GM12878 (cell line): ENCODE results near the gene SORCS2.

Experiments
- SRF ChIP-seq, 2 experiments: IDR thresholded peaks; 2 replicates each; pipeline ENCODE4 v1.6.1; 2011; ENCODE audit warnings: low read depth in 2 of 2, low read length in 2 of 2, mild to moderate bottlenecking in 1 of 2, moderate library complexity in 1 of 2
- SUPT20H ChIP-seq: IDR thresholded peaks from 2 replicates; pipeline ENCODE4 v1.6.1; 2011; ENCODE audit warnings: low read depth, mild to moderate bottlenecking, low read length, moderate library complexity, borderline replicate concordance; ENCODE audit not compliant: control insufficient read depth
- USF2 ChIP-seq: IDR thresholded peaks from 2 replicates; pipeline ENCODE4 v1.6.1; 2011; ENCODE audit warnings: low read depth, low read length, improper control_type of control experiment, borderline replicate concordance
- ZBED1 ChIP-seq: IDR thresholded peaks from 2 replicates; pipeline ENCODE4 v1.6.1; 2016; ENCODE audit warnings: borderline replicate concordance

- TF ChIP-seq USF2 (no peak), SRF (IDR thresholded peaks at IDR 0.05; ENCODE audit: low read depth in 2 of 2, low read length in 2 of 2) (no peak), SUPT20H (no peak), ZBED1 (no peak)
Measured at GRCh38 chr4:7228734-7229133, 36.4 kb downstream of the SORCS2 start.
